Measurements from ENCODE around the gene MCF2L2.
A peak's percentile ranks its signal among the peaks of the same experiment; 100 is the strongest.
"Not testable (repeated sequence)": the region's sequence is repeated elsewhere in the genome, so short reads cannot be mapped to it uniquely, and the experiment has no call there.

MCF2L2 gene

DNA sequence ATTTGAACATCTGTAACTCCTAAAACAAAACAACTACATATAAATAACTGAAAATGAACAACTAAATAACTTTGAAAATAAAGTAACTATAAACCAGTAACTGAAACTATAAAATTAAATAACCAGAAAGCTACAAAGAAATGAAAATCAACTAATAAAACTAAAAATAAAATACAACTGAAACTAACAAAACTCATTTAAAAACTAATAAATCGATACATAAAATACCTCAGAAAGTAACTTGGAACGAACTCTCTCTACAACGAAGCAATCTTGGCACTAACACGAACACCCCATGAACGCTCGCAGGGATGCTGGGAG, 249.9 kb downstream of the MCF2L2 start:
- no peak for DNase-seq (ENCODE audit: low read depth in 2 of 2)

DNA sequence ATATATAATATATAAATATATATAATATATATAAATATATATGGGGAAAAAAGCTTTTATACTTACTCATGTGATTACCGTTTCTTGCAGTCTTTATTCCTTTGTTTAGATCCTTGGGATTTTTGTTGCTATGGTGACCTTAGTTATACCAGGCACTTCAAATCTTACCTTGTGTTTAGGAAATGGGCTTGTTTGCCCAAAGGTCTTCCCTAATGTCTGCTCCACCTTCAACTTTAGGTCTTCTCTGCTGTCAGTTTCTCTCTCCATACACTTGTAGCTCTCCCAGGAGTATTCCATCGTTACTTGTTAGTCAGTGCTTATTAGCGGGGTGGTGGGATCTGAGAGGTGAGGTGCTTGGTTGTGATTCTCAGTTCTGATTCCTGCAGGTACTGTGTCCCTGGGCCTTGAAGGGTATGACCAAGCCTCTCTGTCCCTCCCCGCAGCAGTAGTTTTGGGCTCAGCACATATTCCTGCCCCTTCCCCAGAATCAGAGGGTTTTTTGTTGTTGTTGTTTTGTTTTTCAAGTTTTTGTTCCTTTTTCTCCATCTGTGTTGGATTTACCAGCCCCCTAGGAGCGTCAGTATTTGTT, 256.3 kb downstream of the MCF2L2 start:
- DNase-seq (ENCODE audit: low read depth in 2 of 2): no peak

DNA sequence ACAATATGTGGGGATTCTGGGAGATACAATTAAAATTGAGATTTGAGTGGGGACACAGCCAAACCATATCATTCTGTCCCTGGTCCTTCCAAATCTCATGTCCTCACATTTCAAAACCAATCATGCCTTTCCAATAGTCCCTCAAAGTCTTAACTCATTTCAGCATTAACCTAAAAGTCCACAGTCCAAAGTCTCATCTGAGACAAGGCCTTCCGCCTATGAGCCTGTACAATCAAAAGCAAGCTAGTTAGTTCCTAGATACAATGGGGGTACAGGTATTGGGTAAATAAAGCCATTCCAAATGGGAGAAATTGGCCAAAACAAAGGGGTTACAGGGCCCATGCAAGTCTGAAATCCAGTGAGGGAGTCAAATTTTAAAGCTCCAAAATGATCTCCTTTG, 260.4 kb downstream of the MCF2L2 start:
- DNase-seq (ENCODE audit: low read depth in 2 of 2): not testable (repeated sequence)

DNA sequence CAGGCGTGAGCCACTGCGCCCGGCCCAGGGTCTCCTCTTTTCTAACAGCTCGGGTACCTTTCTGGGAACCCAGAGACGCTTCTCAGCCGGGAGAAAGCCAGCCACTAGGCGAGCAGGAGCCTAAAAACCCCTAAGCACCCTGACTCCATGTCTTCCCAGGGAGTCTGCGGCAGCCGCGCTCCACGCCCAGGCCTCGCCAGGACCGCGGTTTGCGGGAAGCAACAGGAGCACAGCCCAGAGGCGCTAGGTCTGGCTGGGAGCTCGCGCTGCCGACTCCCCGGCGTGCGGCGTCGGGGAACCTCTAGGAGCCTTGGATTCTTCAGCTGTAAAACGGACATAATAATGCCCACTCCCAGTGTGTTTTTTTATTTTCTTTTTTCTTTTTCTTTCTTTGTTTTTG, 264.9 kb downstream of the MCF2L2 start:
- no peak for DNase-seq (ENCODE audit: low read depth in 2 of 2)

DNA sequence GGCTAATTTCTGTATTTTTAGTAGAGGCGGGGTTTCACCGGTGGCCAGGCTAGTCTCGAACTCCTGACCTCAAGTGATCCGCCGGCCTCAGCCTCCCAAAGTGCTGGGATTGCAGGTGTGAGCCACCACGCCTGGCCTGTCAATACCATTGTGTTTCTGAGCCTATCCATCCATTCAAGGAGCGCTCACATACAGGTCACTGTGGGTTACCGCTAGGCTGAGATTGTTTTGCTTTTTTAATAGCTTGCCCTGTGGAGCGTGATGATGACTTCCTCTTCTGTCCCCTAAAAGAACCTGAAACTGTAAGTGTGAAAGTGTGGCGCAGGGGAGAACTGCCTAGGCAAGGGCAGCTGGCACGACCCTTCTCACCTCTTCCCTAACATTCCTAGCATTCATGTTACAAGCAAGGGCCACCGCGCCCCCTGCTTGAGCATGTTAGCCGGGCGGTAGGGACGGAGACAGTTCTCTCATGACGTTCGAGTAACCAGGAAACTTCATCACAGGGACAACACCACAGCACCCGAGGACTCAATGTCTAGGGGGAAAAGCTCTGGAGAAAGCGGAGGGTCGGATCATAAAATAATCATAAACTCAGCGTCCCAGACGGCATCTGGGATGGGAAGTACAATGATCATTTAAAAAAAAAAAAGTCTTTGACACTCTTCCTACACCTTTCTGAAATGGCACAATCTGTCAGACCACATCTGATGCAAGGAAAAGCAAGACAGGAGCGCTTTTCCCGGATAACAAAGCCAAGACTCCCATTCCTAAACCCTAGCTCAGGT, 266.7 kb downstream of the MCF2L2 start:
- DNase-seq (ENCODE audit: low read depth in 2 of 2): no peak

DNA sequence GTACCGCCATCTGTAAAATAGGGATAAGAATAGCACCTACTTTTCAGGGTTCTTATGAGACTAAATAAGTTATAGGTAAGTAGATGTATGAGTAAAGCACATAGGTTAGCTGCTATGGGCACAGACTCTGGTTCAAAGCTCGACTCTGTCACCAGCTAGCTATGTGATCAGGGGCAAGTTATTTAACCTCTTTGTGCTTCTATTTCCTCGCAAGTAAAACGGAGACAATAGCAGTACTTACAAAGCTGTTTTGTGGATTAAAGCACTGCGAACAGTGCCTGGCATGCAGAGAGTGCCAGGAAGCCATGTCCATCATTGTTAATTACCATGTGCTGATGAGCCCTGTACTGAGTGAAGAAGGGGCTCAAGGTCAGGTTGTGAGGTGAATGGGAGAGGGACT, 267.8 kb downstream of the MCF2L2 start:
- DNase-seq (ENCODE audit: low read depth in 2 of 2): no peak

DNA sequence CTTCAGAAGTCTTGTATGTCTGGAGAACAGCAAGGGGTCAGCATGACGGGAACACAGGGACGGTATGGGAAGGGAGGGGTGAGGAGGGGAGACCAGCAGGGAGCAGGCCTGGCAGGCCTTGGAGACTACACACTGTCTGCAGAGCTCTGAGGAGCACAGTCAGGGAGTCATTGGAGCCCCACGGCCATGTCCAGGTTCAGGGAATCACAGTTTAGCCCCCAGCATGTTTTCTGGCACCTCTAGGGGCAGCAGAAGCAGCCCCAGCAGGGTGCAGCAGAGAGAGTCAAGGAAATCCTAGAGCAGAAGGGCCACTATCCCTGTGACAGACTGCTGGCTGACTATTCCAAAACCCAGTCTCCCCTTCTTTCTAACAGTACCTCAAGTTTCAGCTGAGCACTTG, 269.1 kb downstream of the MCF2L2 start:
- DNase-seq (ENCODE audit: low read depth in 2 of 2): no peak

DNA sequence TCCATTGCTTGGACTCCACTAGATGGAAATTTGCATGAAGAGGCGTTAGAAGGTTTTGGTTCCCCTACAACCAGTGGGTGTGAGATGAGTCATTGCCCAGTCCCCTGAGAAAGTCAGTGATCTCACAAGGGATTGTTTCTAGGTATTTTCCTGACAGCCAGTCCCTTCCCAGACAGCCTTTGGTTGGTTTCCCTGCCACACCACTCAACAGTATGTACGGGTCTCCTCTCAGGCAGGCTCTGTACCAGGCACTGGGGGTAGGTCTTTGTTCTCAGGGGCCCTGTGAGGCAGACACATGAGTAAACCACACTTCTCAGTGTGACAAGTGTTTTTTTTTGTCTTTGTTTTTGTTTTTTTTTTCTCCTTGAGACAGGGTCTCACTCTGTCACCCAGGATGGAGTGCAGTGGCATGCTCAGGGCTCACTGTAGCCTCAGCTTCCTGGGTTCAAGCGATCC, 269.8 kb downstream of the MCF2L2 start:
- peak in 1 of 2 donors; percentile 28 for DNase-seq (ENCODE audit: low read depth in 2 of 2)

DNA sequence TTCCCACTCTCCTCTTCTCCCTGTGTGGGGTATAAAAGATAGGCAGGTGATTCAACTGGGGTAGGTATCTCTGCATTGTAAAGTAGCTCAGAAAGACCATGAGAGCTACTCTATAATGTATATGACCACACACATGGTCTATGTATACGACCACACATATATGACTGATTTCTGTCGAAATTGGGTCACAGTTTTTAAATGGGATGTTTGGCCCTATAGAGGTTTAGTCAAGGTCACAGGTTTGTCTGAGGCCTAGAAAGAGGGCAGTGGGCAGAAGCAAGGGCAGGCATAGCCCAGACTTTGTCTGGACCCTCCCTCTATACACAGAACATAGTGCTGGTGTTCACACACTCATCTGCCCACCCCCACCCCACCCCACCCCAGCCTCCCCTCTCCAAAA, 270.3 kb downstream of the MCF2L2 start:
- DNase-seq (ENCODE audit: low read depth in 2 of 2): no peak

DNA sequence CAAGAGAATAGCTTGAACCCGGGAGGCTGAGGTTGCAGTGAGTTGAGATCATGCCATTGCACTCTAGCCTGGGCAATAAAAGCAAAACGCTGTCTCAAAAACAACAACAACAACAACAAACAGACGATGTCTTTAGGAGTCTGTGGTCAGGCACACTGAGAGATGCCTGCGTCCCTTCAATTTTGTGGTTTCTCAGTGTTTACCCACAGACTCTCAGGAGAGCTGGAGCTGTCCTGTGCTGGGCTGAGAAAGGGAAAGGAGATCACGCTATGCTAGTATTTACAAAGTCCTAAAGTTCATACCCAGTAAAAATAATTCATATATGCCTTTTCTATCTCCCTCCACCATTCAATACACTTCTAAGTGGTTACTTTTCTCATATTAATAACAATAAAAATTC, 272.2 kb downstream of the MCF2L2 start:
- no peak for DNase-seq (ENCODE audit: low read depth in 2 of 2)

DNA sequence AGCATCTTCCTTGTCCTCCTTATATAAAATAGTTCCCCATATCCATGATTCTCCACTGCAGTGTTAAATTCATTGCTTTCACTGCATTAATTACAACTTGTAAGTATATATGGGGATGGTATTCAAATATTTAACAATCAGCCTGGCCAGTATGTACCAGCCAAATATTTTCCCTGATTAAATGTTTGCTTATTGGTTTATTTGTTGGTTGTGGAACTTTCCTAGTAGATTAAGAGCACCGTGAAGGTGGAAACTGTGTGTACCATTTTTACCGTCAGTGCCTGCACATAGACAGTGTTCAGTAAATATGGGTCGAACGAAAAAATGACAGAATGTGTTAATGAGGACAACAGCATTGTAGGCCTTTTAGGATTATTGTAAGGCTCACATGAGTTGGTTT, 272.9 kb downstream of the MCF2L2 start:
- no peak for DNase-seq (ENCODE audit: low read depth in 2 of 2)

DNA sequence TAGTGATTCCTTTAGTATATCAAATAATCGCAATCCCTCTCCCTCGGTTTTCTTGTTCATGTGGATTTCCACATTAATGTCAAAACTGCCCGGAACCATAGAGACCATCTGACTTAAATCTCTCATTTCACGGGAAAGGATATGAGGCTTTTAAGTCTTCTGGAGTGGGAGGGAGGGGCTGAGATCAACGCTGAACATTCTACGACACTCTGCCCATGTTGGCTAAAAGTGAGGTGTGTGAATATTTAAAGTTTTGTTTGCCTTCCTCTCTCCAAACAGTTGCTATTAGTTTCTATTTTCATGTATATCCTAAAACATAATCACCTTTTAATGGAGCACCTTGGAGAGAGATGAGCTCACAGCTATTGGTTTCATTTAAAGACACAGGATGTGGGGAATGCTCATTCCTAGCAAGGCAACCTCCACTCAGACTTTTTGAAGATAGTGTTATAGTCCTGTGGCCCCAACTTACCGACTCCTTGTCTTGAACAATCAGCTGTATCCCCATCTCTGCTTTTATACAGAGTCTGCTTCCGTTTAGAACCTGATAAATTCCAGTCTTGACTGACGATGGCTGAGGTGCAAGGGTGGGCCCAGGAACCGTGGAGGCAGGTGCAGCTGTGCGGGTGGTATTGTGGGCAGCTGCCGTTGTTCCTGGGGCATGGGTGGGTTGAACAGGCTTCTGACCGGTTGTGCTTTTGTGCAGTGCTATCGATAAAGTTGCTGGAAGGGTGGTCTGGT, 275.0 kb downstream of the MCF2L2 start:
- DNase-seq (ENCODE audit: low read depth in 2 of 2): no peak

DNA sequence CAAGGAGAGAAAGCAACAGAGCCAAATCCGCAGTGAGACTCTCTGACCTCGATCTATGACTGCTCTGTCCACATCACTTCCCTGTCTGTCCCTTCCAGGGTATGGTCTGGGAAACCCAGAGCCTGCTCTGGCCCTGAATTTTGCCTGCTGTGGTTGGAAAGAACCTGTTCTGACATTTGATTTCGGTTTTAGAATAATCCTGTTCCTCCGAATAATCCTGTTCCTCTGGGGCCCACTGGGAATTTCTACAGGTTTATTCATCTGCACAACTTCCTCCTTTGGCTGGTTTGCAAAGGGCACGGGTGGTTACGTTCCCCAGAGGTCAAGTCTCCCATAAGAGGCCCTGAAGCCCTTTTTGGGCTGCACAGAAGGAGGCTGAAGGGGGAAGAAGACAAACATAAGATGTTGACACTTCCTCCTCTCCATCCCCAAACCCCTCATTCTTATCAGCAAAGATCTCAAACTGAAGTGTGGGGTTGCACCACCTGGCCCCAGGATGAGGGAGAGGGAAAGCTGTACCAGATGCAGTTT, 276.5 kb downstream of the MCF2L2 start:
- no peak for DNase-seq (ENCODE audit: low read depth in 2 of 2)

DNA sequence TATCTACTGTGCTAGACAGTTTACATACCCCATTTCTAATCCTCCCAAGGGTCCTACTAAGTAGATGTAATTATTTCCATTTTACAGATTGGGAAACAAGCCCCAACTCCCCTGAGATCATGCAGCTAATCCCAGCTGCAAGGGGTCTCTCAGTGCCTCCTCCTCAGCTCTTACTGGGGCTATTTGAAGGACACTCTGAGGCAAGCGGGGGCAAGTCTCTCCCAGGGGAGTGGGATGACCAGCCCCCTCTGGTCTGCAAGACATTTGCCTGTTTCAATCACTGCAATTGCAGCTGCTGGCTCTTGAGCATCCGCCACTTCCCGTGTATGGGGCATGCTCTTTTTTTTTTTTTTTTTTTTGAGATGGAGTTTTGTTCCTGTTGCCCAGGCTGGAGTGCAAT, 277.3 kb downstream of the MCF2L2 start:
- DNase-seq (ENCODE audit: low read depth in 2 of 2): no peak

DNA sequence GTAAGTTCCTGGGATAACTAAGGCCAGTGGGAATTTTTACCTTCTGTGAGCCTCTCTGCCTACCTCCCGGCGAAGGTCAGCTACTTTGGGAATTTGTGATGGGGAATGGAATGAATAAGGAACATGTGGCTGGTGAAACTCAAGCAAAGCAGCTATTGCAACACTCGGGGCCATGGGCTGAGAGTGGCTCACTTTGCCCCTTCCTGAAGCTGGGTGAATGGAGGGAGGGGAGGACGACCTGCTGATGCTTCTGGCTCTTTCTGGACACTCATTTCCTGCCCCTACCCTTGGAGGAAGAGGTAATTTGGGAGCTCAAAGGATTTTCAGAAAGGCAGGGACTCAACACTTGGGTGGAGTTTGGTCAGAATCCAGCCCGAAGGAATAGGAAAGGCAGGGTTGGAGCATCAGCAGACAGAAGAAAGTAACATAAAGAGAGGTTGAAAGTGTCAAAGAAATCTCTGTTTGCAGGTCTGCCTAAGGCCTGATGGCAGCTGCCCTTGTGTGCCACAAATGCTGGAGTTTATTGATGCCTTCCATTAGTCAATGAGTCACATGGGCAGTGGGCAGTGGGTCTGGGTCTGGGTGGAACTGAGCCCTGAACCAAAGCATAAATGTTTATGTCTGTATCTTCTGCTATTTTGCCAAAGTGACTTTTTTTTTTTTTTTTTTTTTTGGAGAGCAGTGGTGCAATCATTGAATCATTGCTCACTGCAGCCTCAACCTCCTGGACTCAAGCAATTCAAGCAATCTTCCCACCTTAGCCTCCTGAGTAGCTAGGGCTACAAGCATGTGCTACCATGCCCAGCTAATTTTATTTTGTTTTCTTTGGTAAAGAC, 278.3 kb downstream of the MCF2L2 start:
- no peak for DNase-seq (ENCODE audit: low read depth in 2 of 2)

DNA sequence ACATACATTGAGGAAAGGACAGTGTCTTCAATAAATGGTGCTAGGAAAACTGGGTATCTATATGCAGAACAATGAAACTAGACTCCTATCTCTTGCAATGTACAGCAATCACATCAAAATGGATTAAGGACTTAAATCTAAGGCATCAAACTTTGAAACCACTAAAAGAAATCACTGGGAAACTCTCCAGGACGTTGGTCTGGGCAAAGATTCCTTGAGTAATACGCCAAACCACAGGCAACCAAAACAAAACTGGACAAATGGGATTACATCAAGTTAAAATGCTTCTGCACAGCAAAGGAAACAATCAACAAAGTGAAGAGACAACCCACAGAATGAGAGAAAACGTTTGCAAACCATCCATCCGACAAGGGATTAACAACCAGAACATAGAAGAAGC, 280.4 kb downstream of the MCF2L2 start:
- DNase-seq (ENCODE audit: low read depth in 2 of 2): no peak

DNA sequence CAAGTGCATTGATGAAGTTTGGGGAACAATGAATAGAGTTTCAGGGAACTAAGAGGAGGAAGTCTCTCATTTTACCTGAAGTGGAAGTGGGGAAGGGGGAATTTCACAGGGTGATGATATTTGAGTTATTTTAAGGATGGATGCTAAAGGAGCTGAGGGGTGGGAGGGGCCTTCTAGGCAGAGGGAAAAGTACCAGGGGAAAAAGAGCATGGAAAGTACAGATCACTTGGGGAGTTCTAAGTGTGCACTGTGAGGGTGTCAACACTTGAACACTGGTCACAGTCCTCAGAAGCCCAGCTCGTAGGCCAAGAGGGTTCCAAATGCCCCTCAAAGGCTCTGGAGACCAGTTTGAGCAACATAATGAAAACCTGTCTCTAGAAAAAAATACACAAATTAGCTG, 284.1 kb downstream of the MCF2L2 start:
- no peak for DNase-seq (ENCODE audit: low read depth in 2 of 2)

DNA sequence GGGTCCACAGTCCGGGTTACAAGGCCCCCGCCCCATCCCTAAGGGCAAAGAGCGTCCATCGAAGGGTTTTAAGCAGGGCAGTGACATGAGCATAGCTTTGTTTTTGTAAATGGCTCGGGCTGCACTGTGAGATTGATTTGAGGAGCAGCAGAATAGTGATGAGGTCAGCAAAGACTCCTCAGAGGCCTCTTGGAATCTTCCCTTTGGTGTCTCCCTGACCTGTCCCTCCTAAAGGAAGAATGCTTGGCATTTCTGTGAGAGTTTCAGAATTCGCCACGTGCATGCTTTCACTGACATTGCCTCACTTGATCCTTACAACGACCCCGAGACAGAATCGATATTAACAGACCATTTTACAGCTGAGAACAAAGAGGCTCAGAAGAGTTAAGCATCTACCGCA, 286.2 kb downstream of the MCF2L2 start:
- DNase-seq (ENCODE audit: low read depth in 2 of 2): no peak

DNA sequence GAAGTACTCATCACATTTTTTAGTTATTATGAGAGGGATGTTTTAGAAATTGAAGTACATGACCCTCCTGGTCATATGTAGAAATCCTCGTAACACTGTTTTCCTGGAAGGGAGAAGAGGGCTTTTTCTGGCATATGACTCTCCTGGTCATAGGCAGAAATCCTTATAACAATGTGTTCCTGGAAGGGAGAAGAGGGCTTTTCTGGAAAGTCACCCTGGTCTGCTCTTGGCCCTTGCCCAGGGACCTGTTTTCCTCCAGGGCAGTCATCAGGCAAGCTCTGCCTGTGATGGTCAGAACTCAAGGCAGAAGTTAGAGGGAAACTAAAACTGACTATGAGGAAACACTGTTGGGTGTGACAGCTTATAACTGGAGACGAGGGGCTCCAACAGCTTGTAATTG, 293.6 kb downstream of the MCF2L2 start:
- DNase-seq (ENCODE audit: low read depth in 2 of 2): no peak

DNA sequence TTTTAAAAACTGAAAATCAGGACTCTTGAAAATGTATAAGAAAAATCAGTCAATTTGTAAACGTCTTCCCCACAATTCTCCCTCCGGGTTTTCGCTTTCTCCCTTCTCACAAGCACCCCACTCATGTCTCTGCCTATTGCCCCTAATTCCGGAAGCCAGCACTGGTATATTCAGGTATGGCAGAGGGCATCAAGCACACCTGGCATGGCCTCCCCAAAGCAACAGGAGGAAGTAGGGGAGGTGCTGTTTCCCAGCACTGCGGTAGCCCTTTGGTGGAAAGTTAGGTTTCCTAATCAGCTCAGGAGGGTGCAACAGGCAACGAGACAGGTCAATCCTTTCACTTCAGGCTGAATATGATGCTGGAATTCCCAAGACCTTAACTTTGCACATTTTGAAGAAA, 296.0 kb downstream of the MCF2L2 start:
- DNase-seq (ENCODE audit: low read depth in 2 of 2): no peak

DNA sequence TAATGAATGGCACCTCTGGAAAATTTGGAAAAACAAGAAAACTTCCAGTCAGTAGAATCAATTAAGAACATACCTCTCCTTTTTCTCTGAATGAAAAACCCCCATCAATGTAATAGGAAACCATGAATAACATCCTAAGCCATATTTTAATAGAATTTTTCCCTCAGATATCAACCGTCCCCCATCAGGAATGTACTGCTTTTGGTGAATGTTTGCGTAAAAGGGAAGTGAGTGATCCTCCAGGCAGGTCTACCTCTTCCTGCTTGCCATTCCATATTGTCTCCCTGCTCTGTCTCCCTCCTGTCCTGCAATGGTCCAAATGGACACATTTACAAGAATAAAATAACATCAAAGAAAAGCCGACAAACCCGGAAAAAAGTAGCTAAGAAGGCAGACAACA, 296.7 kb downstream of the MCF2L2 start:
- DNase-seq (ENCODE audit: low read depth in 2 of 2): no peak

DNA sequence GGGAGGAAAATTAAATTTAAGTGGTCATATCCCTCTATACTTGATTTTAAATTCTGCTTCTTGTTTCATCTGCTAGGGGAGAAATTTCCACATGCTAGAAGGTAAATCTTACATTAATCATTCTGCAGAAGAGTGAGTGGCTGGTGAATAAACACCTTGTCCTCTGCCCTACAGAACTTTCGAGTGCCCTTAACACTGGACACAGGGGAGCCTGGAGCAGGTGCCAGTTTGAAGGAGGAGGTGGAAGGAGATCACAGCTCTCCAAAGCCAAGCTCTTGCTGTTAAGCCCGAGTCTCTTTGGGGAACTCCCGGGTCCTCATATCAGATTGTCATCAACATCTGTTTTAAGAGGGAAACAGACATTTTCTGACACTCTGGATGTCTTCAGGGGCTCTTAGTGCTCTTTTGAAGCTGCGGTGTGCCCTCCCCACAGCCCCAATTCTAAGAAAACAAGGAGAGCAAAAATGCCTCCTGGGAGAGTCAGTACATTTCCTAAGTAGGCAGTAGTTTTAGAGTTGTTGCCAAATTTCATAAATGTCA, 297.2 kb downstream of the MCF2L2 start:
- DNase-seq (ENCODE audit: low read depth in 2 of 2): no peak
